Stimulated activated CD4-positive, alpha-beta T cell treated with anti-CD3 and anti-CD28 coated beads, Interleukin-1b, Interleukin-23, amount 100 ng/mL, for 1 hour (primary cell): ENCODE measurements around the gene EFNA3.

Experiments
- DNase-seq, 2 donors: peaks; one replicate each; pipeline ENCODE4 v3.0.0-alpha.2; 2020; ENCODE audit warnings: low read depth in 2 of 2

Gene EFNA3

GRCh38 chr1:155078469-155079209 is at the start of gene EFNA3:
Gene EFNA3, plus strand, starts transcription at chr1:155078837. Its CDS starts 105 bp downstream, at chr1:155078942.
- DNase-seq, result peak in 1 of 2 donors; percentile 49

- no peak for DNase-seq
These were observed 49.0 kb upstream of the EFNA3 start for GRCh38 chr1:155029513-155030242.

- no peak for DNase-seq
These were observed 48.3 kb upstream of the EFNA3 start for GRCh38 chr1:155030243-155030795.

GRCh38 chr1:155030899-155031298 is 47.7 kb upstream of the EFNA3 start:
- DNase-seq, result no peak

GRCh38 chr1:155032886-155033285 is 45.8 kb upstream of the EFNA3 start:
- no peak for DNase-seq

- DNase-seq, result no peak
These were observed 45.1 kb upstream of the EFNA3 start, which contains the start of the genes DCST1 and DCST2 for GRCh38 chr1:155033524-155033923. Gene DCST1, plus strand, starts transcription at chr1:155033824. Its CDS starts 213 bp downstream, at chr1:155034037. Gene DCST2, minus strand, starts transcription at chr1:155033781. Its CDS starts 80 bp downstream, at chr1:155033701.

- no peak for DNase-seq
These were observed 44.1 kb upstream of the EFNA3 start for GRCh38 chr1:155034318-155035208.

GRCh38 chr1:155035936-155036335 is 42.7 kb upstream of the EFNA3 start:
- DNase-seq, result no peak

GRCh38 chr1:155037043-155037442 is 41.6 kb upstream of the EFNA3 start:
- DNase-seq, result no peak

GRCh38 chr1:155037851-155038441 is 40.7 kb upstream of the EFNA3 start:
- no peak for DNase-seq

- DNase-seq, result no peak
These were observed 39.9 kb upstream of the EFNA3 start for GRCh38 chr1:155038602-155039307.

- no peak for DNase-seq
These were observed 39.3 kb upstream of the EFNA3 start for GRCh38 chr1:155039308-155039669.

- no peak for DNase-seq
These were observed 38.1 kb upstream of the EFNA3 start for GRCh38 chr1:155040358-155041093.

- no peak for DNase-seq
These were observed 35.8 kb upstream of the EFNA3 start for GRCh38 chr1:155042789-155043188.

GRCh38 chr1:155043301-155043702 is 35.3 kb upstream of the EFNA3 start:
- no peak for DNase-seq

GRCh38 chr1:155043793-155044192 is 34.8 kb upstream of the EFNA3 start:
- no peak for DNase-seq

- no peak for DNase-seq
These were observed 34.3 kb upstream of the EFNA3 start for GRCh38 chr1:155044365-155044764.

- DNase-seq, result peak in 1 of 2 donors; percentile 25
These were observed 33.6 kb upstream of the EFNA3 start for GRCh38 chr1:155044812-155045657.
